ENCODE data around the gene GMPR2.
"Not testable (repeated sequence)": the region's sequence is repeated elsewhere in the genome, so short reads cannot be mapped to it uniquely, and the experiment has no call there.

DNA sequence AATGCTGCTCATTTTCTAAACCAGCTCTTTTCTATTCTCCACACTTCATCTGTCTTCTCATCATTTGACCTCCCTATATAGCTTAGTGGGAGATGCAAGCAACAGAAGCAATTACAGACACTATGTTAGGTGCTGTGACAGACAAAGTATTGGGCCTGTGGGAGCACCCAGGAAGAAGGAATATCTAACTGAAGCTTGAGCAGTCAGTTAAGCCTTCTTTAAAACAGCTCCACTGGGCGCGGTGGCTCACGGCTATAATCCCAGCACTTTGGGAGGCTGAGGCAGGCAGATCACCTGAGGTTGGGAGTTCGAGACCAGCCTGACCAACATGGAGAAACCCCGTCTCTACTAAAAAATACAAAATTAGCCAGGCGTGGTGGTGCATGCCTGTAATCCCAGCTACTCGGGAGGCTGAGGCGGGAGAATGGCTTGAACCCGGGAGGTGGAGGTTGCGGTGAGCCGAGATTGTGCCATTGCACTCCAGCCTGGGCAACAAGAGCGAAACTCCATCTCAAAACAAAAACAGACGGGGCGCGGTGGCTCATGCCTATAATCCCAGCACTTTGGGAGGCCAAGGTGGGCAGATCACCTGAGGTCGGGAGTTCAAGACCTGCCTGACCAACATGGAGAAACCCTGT is 29.4 kb upstream of the GMPR2 start:
- TF ChIP-seq CTCF (conservative IDR thresholded peaks at IDR 0.05; ENCODE audit: low read depth, low read length); EZH2 (IDR thresholded peaks at IDR 0.05; ENCODE audit: borderline replicate concordance, low read depth, low read length, poor library complexity, severe bottlenecking): not testable (repeated sequence)
